H7 (cell line): Measurements from ENCODE around the gene SYTL1. TPM values are rescaled to one million over a fixed set of nuclear protein-coding genes. Genes with fewer than 3 reads are reported as not detected.

ENCODE experiments used
- DNase-seq: peaks from one replicate; pipeline ENCODE4 v3.0.0; 2012
- H3K27me3 ChIP-seq: 2 replicates; pipeline ENCODE4 v1.6.0; 2011; ENCODE audit warnings: mild to moderate bottlenecking, low read length; ENCODE audit not compliant: control insufficient read depth, insufficient read depth
- H3K36me3 ChIP-seq: replicated peaks from 2 replicates; pipeline ENCODE4 v1.5.1; 2011; ENCODE audit warnings: low read length; ENCODE audit not compliant: control insufficient read depth, insufficient read depth
- H3K4me3 ChIP-seq: 2 replicates; pipeline ENCODE4 v1.5.1; 2011; ENCODE audit warnings: low read depth, mild to moderate bottlenecking, control low read depth, low read length, moderate library complexity; ENCODE audit not compliant: insufficient read depth
- total RNA-seq: library from RNA; depleted of rRNA; stranded (reverse); fragments of >200 nt; shearing (Covaris generic); gene quantifications from 2 replicates; pipeline ENCODE4 v1.2.3, GENCODE V29; 2014

SYTL1 gene
- total RNA-seq, 1 experiment from 2014 or later: 6.4 TPM

- Histone ChIP-seq H3K27me3 (peaks cover 22% of the 10 kb centered on the region; the same call in 1 of the 2 replicates), H3K36me3 (no peaks in the 10 kb centered on the region; the same call in none of the 2 replicates), H3K4me3 (peak overlapping the region; percentile 76)
- peak; percentile 96 for DNase-seq
These were observed 7.3 kb downstream of the SYTL1 start for GRCh38 chr1:27348861-27349783.

- Histone ChIP-seq H3K36me3 (no peaks in the 10 kb centered on the region; the same call in none of the 2 replicates), H3K4me3 (peak overlapping the region; percentile 76), H3K27me3 (peaks cover 22% of the 10 kb centered on the region; the same call in 1 of the 2 replicates)
- DNase-seq: peak; percentile 96
These were observed 8.2 kb downstream of the SYTL1 start for GRCh38 chr1:27349784-27350662.

DNA sequence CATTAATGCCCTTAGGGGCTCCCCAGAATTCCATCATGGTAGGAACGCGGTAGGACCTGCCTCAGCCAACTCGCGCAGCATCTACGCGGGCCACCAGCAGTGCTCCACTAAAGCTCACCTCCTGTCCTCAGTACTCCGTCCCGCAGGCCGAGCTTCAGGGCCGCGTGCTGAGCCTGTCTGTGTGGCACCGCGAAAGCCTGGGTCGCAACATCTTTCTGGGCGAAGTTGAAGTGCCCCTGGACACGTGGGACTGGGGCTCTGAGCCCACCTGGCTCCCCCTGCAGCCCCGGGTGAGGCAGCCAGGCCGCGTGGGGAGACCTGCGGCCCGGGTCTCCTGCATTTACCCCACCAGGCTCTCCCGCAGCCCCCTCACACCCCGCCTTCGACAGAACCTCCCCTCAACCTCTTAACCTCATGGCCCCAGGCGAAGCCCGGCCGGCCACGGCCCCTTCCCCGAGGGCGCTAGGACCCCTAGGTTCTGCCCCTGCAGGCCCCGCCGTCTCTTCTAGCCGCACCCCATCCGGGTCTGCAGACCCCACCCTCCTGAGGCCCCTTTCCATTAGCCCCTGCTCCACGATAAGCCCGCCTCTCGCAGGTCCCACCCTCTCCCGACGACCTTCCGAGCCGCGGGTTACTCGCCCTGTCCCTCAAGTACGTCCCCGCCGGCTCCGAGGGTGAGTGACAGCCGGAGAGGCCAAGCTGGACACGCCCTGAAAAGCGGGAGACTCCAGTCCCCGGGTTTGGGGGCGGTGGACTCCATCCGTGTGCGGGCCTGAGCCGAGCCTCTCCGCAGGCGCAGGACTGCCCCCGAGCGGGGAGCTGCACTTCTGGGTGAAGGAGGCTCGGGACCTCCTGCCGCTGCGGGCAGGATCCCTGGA is 9.1 kb downstream of the SYTL1 start:
- DNase-seq: peak; percentile 99
- H3K27me3 ChIP-seq: peaks cover 22% of the 10 kb centered on the region; the same call in 1 of the 2 replicates
- peak overlapping the region; percentile 76 for H3K4me3 ChIP-seq
- H3K36me3 ChIP-seq: no peaks in the 10 kb centered on the region; the same call in 1 of the 2 replicates

DNA sequence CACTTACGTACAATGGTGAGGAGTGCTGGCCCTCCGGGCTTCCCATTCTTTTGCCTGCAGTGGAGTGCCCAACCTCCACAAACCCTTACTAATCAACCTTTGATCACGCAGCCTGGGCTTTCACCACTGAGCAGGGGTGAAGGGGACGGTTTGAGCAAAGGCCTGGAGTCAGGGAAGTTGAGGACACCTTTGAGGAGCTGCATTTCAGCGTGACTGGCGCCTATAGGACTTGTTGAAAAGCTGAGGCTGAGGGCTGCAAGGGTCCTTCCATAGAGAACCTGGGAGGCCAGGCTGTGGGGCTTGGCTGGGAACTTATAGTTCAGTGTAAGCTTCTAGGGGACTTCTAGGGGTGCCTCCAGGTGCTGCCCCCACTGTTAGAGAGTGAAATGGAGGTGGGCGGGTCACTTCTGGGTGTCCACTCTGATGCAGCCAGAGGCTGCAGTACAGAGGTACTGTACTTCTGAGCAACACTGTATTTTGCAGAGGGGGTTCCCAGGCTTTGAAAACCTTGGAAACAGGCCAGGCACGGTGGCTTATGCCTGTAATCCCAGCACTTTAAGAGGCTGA is 9.8 kb downstream of the SYTL1 start:
- peaks cover 22% of the 10 kb centered on the region; the same call in 1 of the 2 replicates for H3K27me3 ChIP-seq
- H3K36me3 ChIP-seq: no peaks in the 10 kb centered on the region; the same call in 1 of the 2 replicates
- H3K4me3 ChIP-seq: peak overlapping the region; percentile 76
- peak; percentile 62 for DNase-seq

- no peak for DNase-seq
- Histone ChIP-seq H3K36me3 (no peaks in the 10 kb centered on the region), H3K4me3 (no peak overlapping the region), H3K27me3 (peaks cover 28% of the 10 kb centered on the region)
These were observed 11.3 kb downstream of the SYTL1 start for GRCh38 chr1:27353166-27353565.

DNA sequence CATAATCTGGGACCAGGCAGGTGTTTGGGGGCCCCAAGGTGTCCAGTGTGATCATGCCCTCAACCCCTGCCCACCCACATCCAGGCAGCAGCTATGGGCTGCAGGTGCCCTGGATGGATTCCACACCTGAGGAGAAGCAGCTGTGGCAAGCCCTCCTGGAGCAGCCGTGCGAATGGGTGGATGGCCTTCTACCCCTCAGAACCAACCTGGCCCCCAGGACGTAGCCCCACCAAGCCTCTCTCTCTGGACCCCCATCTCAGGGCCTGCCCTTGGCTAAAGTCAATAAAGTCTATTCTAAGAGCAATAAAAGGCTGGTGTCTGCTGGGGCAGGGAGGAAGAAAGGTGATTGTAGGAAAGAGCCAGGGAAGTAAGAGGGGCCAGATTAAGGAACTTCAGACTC is 11.8 kb downstream of the SYTL1 start:
- DNase-seq: no peak
- no peaks in the 10 kb centered on the region for H3K36me3 ChIP-seq
- no peak overlapping the region for H3K4me3 ChIP-seq
- H3K27me3 ChIP-seq: peaks cover 32% of the 10 kb centered on the region

- no peak overlapping the region for H3K4me3 ChIP-seq
- no peak for DNase-seq
These were observed 13.9 kb downstream of the SYTL1 start for GRCh38 chr1:27355683-27356082.

DNA sequence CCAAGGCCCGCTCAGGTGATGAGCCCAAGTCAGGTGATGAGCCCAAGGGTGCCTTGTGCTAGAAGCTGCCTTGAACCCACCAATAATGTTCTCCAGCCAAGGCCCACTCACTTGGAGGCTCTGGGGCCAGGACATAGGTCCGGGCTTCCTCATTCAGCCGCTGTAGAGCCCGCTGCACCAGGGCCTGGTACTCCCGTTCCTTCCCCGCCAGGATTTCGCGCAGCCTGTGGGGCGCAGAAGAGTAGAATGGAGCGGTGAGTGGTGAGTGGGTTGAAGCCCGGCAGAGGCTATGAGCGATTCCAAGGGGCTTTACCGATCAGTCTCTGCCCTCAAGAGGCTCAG is 14.4 kb downstream of the SYTL1 start:
- H3K27me3 ChIP-seq: peaks cover 37% of the 10 kb centered on the region
- DNase-seq: no peak
- H3K4me3 ChIP-seq: no peak overlapping the region
- H3K36me3 ChIP-seq: no peaks in the 10 kb centered on the region; the same call in 1 of the 2 replicates

More at GRCh38 chr1:27355683-27356082, 13.9 kb downstream of the SYTL1 start:
- no peaks in the 10 kb centered on the region; the same call in 1 of the 2 replicates for H3K36me3 ChIP-seq
- peaks cover 34% of the 10 kb centered on the region for H3K27me3 ChIP-seq

DNA sequence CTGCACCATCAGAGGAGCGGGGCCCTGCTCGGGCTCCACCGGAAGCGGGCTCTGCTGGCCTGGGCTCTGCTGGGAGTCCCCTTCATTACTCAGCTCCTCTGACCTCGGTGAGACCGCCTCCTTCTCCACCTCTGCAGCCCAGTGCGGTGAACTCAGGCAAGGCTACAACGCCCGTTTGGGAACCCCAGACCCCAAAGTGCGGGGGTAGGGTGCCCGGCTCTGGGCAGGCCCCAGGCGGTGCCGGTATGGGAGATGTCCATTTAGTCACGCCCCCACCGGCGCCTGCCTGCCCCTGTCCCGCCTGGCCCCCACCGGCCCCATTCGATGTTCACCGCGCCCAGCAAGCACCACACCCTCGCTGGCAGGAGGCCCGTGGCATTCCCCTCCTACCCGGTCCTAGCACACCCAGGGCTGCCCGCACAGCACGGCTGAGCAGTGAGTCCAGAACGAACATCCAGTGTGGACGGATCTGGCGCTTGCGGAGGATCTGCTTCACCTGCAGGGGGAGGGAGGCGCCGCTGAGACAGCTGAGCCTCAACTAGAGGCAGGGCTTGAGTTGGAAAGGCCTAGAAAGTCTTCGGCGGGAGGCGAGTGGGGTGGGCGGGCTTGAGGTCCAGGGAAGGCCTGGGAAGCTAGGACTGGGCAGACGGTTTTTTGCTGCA is 14.9 kb downstream of the SYTL1 start:
- DNase-seq: peak; percentile 71
- Histone ChIP-seq H3K4me3 (no peak overlapping the region), H3K36me3 (no peaks in the 10 kb centered on the region; the same call in 1 of the 2 replicates), H3K27me3 (peaks cover 42% of the 10 kb centered on the region)

DNA sequence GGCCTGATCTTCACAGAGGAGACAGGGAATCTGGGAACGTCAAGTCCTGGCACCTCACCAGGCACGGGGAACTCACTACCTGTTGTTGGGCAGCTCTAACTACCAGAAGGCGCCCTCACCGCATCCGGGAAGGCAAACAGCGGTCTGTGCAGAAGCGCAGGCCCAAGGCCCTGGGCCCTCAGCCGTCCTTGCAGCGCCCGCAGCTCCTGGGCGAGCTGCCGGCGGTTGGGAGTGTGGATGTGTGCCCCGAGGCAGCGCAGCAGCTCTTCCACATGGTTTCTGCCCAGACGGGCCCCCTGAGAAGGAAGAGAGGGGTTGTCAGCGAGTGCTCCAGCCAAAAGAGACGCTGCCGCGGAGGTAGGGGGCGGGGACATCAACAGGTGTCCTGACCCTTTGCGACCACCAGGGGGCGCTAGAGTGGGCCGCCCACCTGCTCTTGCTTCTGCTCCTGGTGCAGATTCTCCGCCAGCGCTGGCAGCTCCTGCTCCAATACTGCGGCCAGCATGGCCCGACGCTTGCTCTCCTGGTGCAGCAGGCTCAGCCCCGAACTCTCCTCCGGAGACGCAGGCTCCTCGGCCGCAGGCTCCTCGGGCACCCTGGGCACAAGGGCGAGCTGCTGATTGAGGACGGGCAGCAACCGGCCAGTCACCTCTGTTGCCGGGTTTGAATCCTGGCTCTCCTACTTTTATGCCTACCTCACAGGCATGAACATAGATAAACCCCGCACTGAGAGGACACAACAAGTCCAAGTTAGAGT is 15.6 kb downstream of the SYTL1 start:
- no peak overlapping the region for H3K4me3 ChIP-seq
- no peaks in the 10 kb centered on the region; the same call in 1 of the 2 replicates for H3K36me3 ChIP-seq
- H3K27me3 ChIP-seq: peaks cover 49% of the 10 kb centered on the region
- DNase-seq: peak; percentile 99

DNA sequence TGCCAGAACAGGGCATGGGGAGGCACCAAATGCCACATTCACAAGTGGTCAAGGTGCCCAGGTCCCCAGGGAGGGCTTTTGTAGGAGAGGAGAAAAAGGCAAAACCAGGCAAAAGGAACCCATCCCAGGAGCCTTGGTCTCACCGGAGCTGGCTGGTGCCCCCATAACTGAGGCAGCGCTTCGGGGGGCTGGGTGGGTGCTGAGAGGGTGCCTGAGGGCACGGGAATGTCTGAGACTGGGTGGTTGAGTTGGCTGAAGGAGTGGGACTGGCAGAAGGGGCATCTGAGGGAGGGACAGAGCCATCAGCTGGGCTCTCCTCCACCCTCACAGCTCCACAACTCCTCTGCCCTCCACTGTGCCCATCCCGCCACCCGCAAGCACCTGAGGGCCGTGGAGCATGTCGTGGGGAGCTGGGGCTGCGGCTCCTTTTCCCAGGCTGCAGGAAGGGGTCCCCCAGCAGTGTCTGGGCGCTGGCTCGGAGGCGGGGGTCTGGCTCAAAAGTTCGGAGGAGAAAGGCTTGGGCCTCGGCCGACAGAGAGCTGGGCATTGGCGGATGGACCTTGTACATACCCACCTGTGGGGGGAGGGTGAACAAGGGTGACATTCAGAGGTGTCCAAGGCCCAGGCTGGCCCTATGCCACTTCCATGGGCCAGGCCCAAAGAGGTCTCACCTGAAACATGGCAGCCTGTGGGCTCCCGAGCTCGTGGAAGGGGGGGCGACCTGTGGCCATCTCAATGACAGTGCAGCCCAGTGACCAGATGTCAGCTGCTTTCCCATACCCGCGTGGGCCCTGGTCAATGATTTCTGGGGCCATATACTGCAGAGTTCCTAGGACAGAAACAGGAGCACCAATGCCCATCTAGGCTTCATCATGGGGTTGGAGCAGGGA is 16.5 kb downstream of the SYTL1 start:
- Histone ChIP-seq H3K36me3 (no peaks in the 10 kb centered on the region; the same call in 1 of the 2 replicates), H3K27me3 (peaks cover 50% of the 10 kb centered on the region), H3K4me3 (no peak overlapping the region)
- DNase-seq: peak; percentile 54

DNA sequence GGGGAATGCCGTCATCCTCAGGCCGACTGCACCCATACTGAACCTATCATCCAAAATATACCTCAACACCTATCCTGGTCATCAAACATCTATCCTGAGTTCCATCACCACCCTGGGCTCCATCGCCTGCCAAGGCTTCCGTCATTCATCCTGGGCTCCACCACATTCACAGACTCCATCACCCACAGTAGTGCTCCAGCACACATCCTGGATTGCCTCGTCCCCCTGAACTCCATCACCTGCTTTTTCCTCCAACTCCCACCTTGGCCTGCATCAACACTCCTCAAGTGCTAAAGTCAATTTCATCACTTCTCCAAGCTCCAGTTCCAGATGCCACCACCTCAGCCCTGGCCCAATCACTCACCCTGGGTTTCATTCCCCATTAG is 17.1 kb downstream of the SYTL1 start:
- Histone ChIP-seq H3K36me3 (no peaks in the 10 kb centered on the region; the same call in 1 of the 2 replicates), H3K27me3 (peaks cover 50% of the 10 kb centered on the region), H3K4me3 (no peak overlapping the region)
- DNase-seq: no peak
